Urinary bladder (tissue), 4 donors: Measurements from ENCODE around the gene SEPTIN5. TPM values are rescaled to one million over a fixed set of nuclear protein-coding genes. Genes with fewer than 3 reads are reported as not detected.
A peak's percentile ranks its signal among the peaks of the same experiment; 100 is the strongest.

Source experiments
- DNase-seq: peaks from one replicate; pipeline ENCODE4 v3.0.0-alpha.2; 2015; ENCODE audit errors: extremely low spot score
- H3K27ac ChIP-seq: one replicate; pipeline ENCODE4 v1.5.1; 2013; ENCODE audit warnings: low read depth, mild to moderate bottlenecking, moderate library complexity
- H3K36me3 ChIP-seq: one replicate; pipeline ENCODE4 v1.6.1; 2013; ENCODE audit warnings: mild to moderate bottlenecking, moderate library complexity; ENCODE audit not compliant: insufficient read depth
- H3K4me1 ChIP-seq: one replicate; pipeline ENCODE4 v1.6.1; 2013; ENCODE audit warnings: mild to moderate bottlenecking, moderate library complexity; ENCODE audit not compliant: insufficient read depth
- H3K4me3 ChIP-seq: one replicate; pipeline ENCODE4 v1.5.1; 2013; ENCODE audit warnings: low read depth, low read length
- WGBS: extraction: QIAGEN DNeasy Blood & Tissue Kit; methylation state at CpG from one replicate; pipeline ENCODE4 v1.1.7; 2013; 5-methylcytosine and 5-hydroxymethylcytosine counted together
- polyA plus RNA-seq: library from polyadenylated mRNA; stranded (reverse); fragments of 200-250 nt; gene quantifications from one replicate; pipeline ENCODE4 v1.2.3, GENCODE V29; 2013
- total RNA-seq: library from RNA; depleted of rRNA; stranded (reverse); fragments of >200 nt; gene quantifications from one replicate; pipeline ENCODE4 v1.2.3, GENCODE V29; 2014
- donor health status: healthy with polysubstance abuse.
- donor health status: healthy.

The SEPTIN5 gene
- total and polyA plus RNA-seq, 2 donors, result 20.9 to 25.6 TPM

DNA sequence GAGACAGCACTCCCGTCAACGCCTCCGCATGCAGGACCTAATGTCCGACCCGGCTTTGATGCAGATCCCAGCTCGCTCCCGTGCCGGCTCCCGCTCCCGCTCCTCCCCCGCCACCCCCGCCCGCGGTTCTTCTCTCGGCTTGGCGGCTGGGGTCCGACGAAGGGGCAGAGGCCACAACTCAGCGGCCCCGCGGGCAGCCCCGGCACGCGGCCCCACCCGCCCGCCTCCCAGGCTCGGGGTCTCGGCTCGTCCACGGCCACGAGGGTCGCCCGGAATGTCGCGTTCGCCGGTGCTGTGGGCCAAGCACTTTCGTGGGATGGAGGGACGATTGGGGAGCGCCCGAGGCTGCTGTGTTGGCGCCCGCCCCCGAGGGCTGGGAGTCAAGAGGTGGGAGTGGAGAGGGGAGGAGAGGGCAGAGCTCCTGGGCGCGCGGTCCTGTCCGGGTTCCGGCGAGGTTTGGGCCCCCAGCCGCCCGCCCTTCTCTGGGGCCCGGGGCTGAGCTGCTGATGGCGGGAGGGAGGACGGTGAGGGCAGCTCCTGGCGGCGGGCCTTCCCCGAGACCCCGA, 40.9 kb downstream of the SEPTIN5 start:
- no peaks in the 10 kb centered on the region for H3K4me1 ChIP-seq
- H3K36me3 ChIP-seq, result no peaks in the 10 kb centered on the region
- no peak overlapping the region for H3K27ac ChIP-seq
- 1% methylated on average over 59 of the region's 59 CpGs for WGBS
- no peak overlapping the region for H3K4me3 ChIP-seq
- no peak for DNase-seq

DNA sequence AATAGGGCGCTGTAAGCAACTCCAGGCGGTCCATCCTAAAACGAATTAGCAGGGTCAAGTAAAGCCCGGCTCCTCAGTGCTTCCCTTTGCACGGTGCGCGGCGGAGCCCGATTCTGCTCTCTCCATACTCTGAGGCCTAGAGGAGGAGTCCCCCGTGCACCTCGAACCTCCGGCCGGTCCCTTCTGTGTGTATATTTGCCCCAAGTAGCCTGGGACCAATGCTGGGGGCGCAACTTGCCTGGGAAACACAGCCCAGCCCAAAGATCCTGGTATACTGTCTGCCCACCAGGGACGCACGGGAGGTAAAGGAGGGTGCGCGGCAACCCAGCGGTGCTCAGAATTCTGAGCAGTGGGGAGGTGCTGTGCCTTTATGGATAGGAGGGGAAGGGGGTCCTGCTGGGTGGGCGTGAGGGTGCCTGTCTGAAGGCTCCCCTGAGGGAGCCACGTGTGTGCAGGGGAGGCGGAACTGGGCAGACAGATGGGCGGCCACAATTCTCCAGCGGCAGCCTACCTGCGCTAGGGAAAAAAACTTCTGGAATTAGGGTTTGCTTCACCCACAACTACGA, 41.5 kb downstream of the SEPTIN5 start:
- Histone ChIP-seq H3K27ac (no peak overlapping the region), H3K4me1 (no peaks in the 10 kb centered on the region), H3K36me3 (no peaks in the 10 kb centered on the region), H3K4me3 (no peak overlapping the region)
- DNase-seq, result no peak
- 4% methylated on average over 26 of the region's 26 CpGs for WGBS

DNA sequence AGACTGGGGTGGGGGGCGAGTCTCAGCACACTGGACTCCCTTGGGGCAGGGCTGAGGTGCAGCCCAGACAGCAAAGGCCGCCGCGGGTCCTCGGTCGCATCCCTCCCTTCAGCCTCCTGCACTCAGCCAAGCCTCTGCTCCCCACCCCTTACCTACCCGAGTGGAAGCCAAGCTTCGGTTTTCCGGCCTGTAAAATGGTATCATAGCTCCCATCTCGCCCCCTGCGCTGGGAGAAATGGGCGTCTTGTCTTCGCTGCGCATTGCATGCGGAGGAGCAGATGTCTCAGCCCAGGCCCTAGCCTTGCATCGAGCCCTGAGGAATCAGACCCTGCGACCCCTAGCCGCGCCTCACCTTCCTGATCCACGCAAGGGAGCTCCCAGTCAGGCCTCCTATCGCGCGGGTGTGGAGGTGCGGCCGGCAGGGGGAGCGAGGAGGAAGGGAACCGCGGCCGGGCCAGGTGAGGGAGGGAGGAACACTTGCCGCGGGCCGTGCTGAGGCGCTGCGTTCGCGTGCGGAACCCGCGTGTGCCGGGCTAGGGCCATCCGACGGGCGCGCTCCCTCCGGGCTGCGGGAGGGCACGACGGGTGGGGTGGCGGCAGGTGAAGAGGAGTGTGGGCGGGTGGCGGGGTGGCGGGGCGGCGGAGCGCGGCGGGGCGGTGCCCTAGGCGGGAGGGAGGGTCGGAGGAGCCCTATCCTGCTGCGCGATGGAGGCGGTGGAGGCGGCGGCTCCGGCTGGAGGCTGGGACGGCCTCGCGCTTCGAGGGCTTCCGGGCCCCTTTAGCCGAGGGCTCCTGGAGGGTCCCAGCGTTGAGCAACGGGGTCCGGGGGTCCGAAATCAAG, 42.2 kb downstream of the SEPTIN5 start:
- no peak overlapping the region for H3K27ac ChIP-seq
- no peaks in the 10 kb centered on the region for H3K4me1 ChIP-seq
- no peak for DNase-seq
- H3K4me3 ChIP-seq, result no peak overlapping the region
- no peaks in the 10 kb centered on the region for H3K36me3 ChIP-seq
- 3% methylated on average over 75 of the region's 76 CpGs for WGBS

DNA sequence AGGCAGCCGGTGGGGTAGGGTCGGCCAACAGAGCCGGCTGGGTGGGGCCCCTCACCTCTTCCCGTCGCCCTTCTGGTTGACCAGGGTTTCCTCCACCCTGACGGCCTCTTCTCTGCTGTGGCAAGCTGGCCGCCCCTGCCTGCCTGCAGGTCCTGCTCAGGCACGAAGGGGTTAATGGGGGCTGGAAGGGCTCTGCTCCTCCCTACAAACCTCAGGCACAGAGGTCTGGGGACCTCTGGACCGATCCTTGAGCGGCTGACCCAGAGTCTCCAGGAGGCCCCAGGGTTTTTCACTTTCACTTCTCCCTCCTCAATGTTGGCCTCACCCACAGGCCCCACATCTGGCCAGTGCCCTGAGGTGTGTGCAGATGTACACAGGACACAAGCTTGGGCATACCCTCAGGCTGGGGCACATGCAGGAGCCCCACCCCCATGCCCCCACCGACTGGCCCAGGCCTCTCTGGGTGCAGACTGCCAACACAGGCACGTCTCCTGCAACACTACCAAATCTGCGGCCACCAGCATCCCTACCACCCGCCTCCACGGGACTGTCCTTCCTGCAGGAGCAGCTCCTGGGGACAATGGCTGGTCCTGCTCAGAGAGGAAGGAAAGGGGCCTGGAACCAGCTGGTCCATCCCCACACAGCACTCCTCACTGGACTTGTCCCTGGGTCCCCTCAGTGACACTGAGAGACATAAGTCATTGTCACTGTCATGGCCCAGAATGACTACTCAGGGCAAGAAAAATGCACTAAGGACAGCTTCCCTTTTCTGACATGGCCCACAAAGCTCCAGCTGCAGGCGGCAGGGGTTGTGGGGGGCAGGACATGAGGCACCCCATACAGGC, 43.1 kb downstream of the SEPTIN5 start:
- 36% methylated on average over 16 of the region's 16 CpGs for WGBS
- H3K36me3 ChIP-seq, result no peaks in the 10 kb centered on the region
- no peaks in the 10 kb centered on the region for H3K4me1 ChIP-seq
- no peak overlapping the region for H3K27ac ChIP-seq
- no peak overlapping the region for H3K4me3 ChIP-seq
- no peak for DNase-seq

DNA sequence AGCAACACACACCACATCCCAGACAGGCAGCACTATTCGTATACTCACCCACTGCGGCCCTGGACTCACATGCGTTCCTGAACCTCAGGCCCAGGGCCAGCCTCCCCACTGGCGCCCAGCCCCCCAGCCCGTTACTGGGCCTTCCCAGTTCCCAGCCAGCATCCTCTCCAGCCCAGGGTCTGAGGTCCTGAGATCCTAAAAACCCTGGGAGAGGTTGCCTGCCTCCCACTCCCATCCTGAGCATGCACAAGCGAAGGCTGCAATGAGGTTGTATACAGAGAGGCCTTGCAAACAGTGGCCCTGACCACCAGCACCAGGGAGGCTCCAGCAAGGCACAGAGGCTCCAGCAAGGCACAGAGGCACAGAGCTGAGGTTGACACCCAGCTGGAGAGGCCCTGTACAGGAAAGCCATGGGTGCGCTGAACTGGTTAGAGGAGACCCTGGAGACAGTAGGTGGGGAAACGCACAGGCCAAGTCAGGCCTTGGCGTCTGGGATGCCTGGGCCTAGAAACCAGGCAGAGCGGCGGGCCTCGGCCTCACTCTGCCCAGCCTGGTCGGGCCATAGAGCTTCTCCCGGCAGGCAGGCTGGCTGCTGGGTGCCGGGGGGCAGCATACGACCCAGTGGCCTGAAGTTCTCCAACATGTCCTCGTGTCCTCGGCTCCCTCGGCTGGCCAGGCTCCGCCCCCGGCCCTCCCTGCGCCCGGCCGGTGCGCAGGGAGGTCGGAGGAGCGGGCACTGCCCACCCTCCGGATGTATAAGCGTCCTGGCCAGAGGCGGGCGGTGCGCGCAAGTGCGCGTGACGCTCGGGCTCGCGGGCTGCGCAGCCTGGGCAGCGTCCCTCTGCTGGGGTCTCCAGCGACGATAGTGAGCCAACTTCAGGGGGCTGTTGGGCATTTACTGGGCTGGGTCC, 43.9 kb downstream of the SEPTIN5 start:
- no peak for DNase-seq
- no peaks in the 10 kb centered on the region for H3K36me3 ChIP-seq
- no peak overlapping the region for H3K27ac ChIP-seq
- no peaks in the 10 kb centered on the region for H3K4me1 ChIP-seq
- no peak overlapping the region for H3K4me3 ChIP-seq
- WGBS, result 33% methylated on average over 43 of the region's 43 CpGs

DNA sequence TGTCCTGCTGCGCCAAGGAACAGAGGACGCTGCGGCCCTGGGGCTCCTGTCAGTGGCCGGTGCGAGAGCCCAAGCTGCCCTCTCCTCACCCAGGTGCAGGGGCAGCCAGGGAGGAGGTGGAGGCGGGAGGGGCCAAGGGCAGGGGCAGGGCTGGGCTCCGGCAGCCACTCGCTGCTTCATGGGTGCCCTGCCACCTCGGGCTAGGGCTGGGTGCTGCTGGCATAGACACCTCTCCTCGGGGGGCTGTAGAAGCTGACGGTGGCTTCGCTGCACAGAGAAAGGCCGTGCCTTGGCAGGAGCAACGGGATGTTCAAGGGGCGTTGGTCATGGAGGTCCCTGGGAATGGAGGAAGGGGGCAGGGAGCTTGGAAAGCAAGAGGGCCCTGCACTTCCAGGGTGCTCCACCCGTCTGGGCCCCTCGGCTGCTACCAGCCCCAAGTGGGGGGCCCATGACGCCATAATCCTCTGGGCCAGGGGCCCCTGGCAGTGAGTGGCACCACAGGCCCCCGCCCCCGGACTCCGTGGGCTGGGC, 44.7 kb downstream of the SEPTIN5 start:
- H3K4me1 ChIP-seq, result no peaks in the 10 kb centered on the region
- WGBS, result 5% methylated on average over 21 of the region's 21 CpGs
- DNase-seq, result no peak
- no peaks in the 10 kb centered on the region for H3K36me3 ChIP-seq
- H3K27ac ChIP-seq, result no peak overlapping the region
- no peak overlapping the region for H3K4me3 ChIP-seq

DNA sequence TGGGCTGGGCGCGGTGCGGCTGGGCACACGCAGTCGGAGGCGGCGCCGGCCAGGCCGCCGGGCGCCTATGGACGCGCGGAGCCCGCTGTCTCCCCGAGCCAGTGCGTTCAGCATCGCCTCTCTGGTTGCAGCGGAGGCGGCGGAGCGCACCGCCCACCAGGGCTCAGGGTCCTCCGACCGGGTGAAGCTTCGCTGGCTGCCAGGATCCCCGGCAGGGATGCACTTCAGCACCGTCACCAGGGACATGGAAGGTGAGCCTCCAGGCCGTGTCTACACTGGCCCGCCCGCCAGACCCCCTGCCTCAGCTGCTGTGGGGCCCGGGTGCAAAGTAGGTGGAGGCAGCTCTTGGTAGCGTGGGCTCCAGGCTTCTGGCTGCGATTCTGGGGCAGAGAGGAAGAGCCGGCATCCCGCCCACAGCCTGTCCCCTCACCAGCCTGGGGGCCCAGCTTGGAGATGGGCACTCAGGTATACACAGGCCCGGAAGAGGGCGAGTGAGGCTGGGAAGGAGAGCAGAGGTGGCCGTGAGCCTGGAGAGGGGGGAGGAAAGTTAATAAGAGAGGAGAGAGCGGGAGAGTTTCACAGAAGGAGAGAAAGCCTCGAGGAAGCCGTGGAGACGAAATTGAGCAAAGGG, 45.2 kb downstream of the SEPTIN5 start:
- Histone ChIP-seq H3K4me3 (no peak overlapping the region), H3K4me1 (no peaks in the 10 kb centered on the region), H3K36me3 (no peaks in the 10 kb centered on the region), H3K27ac (no peak overlapping the region)
- DNase-seq, result no peak
- WGBS, result 3% methylated on average over 43 of the region's 43 CpGs

DNA sequence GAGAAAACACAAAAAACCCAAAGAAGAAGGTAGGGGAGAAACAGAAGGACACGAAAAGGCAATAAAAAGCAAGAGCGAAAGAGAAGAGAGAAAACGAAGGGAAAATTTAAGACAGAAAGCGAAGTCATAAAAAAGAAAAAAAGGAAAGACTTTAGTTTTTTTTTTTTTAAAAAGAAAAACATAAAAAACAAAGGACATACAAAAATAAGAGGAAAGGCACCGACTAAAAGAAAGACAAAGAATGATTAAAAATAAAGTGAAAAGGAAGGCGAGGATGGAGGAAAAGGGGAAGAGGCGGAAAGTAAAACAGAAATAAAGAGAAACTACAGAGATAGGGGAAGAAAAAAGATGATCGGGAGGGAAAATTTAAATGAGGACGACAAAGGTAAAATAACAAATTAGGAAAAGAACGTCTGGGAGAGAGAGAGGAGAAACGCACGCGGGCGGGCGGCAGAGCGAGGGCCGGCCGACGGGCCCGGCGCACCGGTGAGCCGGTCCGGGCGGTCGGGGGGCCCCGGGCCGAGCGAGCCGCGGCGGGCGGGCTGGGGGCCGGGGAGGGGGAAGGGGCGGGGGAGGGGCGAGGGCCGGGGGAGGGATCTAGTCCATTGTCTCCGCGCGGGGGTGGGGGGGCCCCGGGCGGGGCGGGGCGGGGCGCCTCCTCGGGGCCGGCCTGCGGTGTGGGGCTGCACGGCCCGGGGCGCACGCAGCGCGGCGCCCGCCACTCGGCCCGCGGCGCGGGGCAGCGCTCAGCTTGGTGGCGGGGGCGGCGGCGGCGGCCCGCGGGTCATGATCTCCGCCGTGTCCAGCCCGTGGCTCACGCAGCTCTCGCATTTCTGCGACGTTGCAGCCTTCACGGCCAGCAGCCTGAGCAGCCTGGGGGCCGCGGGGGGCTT, 46.0 kb downstream of the SEPTIN5 start, which contains the start of gene TBX1:
TSS of gene TBX1 (plus strand) at position 721 of the 893 bp plus-strand sequence. CDS start at position 787, 66 bp downstream.
- Histone ChIP-seq H3K36me3 (no peaks in the 10 kb centered on the region), H3K4me3 (peak within 1 kb of the TSS; percentile 38), H3K4me1 (no peaks in the 10 kb centered on the region), H3K27ac (no peak within 1 kb of the TSS)
- DNase-seq, result no peak
- WGBS, result 3% methylated on average over 66 of the region's 79 CpGs

DNA sequence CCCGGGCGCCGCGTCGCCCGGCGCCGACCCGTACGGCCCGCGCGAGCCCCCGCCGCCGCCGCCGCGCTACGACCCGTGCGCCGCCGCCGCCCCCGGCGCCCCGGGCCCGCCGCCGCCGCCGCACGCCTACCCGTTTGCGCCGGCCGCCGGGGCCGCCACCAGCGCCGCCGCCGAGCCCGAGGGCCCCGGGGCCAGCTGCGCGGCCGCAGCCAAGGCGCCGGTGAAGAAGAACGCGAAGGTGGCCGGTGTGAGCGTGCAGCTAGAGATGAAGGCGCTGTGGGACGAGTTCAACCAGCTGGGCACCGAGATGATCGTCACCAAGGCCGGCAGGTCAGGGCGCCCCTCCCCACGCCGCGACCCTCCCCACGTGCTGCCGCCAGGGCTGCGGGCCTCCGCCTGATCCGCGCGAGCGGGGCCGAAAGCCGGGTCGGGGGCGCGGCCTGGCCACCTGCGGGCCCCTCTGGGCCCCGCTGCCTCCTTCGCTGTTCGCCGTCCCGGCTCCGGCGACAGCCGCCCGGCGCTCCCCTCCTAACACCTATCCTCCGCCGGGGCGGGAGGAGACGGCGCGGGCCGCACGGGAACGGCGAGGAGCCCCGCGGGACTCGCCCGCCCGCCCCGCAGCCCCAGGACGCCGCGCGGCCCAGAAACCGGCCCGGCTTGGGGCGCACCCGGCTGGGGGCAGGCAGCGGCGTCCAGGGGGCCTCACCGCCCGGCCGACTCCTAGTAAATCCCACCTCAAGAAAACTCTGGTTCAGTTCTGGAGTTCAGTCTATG, 46.8 kb downstream of the SEPTIN5 start:
- H3K27ac ChIP-seq, result no peak overlapping the region
- no peaks in the 10 kb centered on the region for H3K4me1 ChIP-seq
- H3K4me3 ChIP-seq, result peak overlapping the region; percentile 38
- WGBS, result 8% methylated on average over 117 of the region's 117 CpGs
- no peak for DNase-seq
- H3K36me3 ChIP-seq, result no peaks in the 10 kb centered on the region

DNA sequence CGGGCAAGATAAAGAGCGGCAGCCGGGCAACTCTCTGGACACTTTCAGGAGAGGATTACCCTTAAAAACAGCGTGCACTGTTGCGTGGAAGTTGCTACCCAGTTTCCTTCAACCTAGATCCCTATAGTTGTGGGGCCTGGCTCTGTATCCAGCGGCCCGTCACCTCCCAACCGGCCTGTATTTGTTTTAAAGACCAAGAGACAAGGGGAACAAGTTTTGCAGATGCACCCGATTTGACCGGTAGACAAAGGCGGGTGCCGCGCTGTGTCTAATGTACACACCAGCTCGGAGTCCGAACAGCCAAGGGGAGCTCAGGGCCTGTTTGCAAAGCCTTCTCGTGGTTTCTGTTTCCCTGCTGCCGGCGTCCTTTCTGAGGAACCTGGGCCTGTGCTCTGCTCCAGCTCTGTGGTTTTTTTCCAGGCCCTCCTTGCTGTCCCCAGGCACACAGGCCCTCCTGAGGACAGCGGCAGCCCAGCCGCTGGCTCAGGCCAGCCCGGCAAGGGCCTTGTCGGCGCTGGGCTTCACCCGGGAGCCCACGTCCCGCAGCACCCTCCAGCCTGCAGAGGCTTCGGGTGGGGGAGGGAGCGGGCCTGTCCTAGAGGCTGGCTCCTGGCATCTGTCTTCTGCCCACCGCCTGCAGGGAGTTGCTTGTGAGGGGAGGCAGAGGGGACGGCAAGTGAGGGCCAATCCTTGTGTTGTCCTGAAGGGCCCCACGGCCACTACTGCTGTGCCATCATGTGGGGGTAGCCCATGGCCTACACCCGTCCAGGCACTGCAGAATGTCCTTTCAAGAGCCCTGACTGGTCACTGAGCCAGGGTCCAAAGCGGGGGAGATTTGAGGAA, 47.6 kb downstream of the SEPTIN5 start:
- 81% methylated on average over 33 of the region's 33 CpGs for WGBS
- Histone ChIP-seq H3K27ac (no peak overlapping the region), H3K36me3 (no peaks in the 10 kb centered on the region), H3K4me1 (no peaks in the 10 kb centered on the region), H3K4me3 (no peak overlapping the region)
- no peak for DNase-seq
